HL-60 (cell line): ENCODE results near the gene C16orf90.

Experiments
- CTCF ChIP-seq: IDR thresholded peaks from one replicate; pipeline ENCODE4 v1.5.1; 2011; ENCODE audit warnings: low read length, control low read depth, inconsistent platforms; ENCODE audit not compliant: insufficient read depth
- GABPA ChIP-seq: IDR thresholded peaks from 2 replicates; pipeline ENCODE4 v1.6.1; 2012; ENCODE audit warnings: low read depth
- SPI1 ChIP-seq: IDR thresholded peaks from 2 replicates; pipeline ENCODE4 v1.6.1; 2012; ENCODE audit warnings: low read depth, mild to moderate bottlenecking, borderline replicate concordance

- no peak for TF ChIP-seq CTCF
- no peak for TF ChIP-seq GABPA
- TF ChIP-seq SPI1: no peak
These were observed 27.4 kb downstream of the C16orf90 start for GRCh38 chr16:3467921-3468320.
